ENCODE data around the gene PRPS2.
A peak's percentile ranks its signal among the peaks of the same experiment; 100 is the strongest.

PRPS2 gene

DNA sequence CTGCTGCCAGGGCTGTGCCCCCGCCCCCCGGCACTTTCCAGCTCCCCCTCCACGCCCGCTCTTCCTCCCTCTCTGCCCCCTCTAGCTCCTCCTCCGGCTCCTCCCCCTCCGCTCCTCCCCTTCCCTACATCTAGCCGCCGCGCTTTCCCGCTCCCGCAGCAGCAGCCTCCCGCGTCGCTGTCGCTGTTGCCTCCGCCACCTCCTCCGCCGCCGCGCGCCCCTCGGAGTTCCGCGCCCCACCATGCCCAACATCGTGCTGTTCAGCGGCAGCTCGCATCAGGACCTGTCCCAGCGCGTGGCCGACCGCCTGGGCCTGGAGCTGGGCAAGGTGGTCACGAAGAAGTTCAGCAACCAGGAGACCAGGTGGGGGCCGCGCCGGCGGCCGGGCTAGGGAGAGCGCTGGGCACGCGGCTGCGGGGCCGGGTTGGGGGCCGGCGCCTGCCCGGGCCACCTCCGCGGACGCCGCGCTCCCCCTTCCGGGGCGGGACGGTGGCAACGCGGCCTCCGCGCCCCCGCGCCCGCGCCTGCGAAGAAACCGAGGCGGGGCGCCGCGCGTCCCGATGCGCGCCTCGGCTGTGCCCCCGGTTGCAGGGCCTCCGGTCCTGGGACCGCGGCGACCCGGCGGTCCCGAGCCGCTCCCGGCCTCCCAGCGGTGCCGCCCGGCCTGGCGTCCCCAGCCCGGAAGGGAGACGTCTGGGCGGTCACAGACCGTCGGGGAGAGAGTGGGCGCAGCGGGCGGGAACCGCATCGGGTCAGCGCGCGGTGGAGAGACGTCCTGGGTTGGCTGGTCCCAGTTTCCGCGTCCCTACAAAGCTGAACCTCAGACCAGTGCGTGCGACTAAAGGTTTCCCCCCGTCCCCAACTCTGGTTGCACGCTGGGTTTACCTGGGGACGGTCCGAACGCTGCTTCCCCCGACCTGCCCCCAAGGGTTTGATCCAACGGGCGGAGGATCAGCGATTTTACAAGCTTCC, at the start of gene PRPS2:
Gene PRPS2, plus strand, starts transcription at position 156 of the 972 bp plus-strand sequence. Its CDS starts 86 bp downstream, at position 242.
- peak; percentile 47 to 59 (median 51) for DNase-seq (ENCODE audit: low read depth in 3 of 3)

DNA sequence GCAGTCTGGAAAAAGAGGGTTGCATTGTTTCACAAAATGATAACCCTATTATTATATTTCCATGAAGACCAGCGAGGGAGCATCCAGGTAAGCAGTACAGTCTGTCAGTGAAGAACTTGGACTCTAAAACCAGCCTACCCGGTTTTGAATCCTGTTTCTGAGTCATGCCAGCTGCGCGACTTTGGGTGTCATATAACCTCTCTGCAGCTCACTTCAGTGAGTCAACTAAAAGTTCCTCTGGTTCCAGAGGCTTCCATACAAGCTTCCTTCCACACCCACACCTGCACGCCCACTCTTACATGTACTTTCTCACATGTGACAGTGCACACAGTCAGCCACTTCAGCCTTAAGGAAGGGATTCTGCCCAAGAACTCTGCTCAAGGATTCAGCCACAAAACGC, 49.8 kb upstream of the PRPS2 start:
- DNase-seq (ENCODE audit: low read depth in 3 of 3) = no peak

DNA sequence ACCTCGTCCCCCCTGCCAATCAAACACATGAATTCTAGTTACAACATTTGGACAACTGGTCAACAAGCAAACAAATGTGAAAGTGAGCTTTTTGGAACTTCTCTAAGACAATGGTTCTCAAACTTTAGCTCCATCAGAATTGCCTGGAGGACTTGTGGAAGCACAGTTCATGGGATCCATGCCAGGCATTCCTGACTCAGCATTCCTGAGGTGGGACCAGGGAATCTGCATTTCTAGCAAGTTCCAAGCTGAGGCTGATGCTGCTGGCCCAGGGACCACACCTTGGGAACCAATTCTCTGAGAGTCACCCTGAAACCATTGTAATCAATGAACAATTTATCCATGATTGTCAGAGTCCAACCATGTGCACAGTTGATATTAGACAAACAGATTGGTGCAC, 43.8 kb upstream of the PRPS2 start:
- DNase-seq (ENCODE audit: low read depth in 3 of 3) = no peak

DNA sequence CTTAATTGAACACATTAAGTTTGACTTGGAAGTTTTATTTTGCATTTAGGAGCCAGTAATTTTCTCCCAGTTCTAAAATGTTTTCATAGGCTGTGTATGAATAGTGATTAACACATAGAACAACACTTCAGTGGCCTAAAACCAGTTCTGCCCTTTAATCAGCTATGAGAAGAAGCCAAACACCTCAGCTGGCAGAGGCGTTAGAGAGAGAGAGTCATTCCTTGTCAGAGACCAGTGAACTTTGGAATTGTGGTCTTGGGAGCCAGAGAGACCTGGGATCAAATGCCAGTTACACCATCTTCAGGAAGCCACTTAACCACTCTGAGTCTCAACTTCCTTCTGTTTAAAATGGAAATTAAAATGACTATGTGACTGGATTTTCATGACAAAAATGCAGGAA, 39.3 kb upstream of the PRPS2 start:
- DNase-seq (ENCODE audit: low read depth in 3 of 3) = no peak

DNA sequence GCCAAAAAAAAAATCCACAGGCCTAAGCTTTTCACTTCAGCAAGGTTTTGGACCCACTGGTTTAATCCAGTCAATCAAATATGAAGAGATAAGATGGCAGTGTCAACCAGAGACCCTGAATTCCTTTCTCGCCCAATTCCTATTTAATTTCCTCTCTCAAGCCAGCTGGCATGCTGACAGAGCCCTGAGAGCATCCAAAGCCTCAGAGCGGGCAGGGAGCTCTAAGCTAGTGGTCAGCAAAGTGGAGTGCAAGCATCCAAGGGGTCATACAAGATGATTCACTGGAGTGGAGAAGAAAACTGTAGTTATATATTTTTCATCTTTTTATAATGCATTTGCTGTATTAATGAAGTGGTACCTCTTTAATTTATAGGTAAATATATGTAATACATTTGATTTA, 37.8 kb upstream of the PRPS2 start:
- DNase-seq (ENCODE audit: low read depth in 3 of 3) = no peak

DNA sequence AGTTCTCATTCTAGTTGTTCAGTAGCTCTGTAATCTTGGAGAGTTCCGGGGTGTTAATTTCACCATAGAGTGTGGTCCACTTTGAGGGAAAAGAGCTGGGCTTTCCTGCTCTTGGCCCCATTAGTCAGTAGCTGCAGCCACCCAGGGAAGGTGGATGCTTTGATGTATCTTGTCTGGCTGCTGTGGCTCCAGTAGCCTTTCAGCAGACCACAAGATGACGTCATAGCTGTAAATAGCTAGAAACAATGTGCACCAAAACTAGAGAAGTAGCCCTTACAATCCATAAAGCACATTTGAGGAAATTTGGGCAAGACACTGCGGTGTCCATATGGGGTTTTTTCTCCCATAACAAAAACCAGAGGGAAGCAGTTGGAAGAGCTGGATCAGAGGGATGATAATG, 32.9 kb upstream of the PRPS2 start:
- no peak for DNase-seq (ENCODE audit: low read depth in 3 of 3)

DNA sequence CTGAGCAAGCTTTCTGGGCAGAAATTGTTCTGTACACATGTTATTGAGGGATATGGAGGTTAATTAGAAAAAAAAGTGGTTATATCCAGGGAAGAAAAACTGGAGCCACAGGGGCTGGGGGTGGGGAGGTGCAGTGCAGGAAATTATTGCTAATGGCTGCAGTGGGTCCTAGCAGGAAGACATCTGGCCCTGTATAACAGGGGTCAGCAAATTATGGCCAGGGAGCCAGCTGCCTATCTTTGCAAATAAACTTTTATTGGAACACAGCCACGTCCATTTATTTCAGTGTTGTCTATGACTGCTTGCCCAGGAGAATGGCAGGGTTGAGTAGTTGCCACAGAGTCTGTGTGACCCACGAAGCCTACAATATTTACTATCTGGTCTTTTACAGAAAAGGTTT, 23.4 kb upstream of the PRPS2 start:
- DNase-seq (ENCODE audit: low read depth in 3 of 3) = no peak

DNA sequence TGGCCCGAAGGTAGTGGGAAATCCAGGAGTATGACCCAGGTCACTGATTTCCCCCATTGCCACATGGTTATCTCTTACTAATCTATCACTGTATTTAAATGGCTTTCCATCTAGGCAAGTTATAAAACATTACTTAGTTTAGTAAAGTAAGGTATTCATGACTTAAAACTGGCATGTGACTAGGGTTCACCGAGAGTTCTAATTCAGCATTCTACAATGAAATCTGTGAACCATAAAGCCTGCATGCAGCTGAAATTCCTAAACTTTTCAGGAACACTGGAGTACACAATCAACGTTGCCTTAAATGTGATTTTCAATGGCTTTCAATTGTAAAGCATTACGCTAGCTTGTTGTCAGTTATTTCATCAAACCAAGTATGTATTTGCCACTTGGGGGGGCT, 22.7 kb upstream of the PRPS2 start:
- no peak for DNase-seq (ENCODE audit: low read depth in 3 of 3)

DNA sequence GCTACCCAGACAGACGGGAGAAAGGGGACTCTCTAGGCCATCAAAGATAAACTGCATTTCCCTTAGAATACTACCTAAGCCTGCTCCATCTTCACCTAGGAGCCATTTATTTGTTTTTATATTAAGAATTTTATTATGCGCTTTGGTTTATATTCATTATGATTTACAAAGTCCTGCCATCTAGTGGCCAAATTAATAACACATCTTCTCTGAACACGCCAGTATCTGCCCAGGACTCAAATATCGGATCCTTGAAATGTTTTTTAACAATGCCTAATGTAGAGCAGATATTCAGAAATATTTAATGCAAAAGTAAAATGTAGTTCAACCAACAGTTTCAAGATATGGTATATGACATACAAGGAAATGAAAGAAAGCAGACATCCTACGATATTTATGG, 20.8 kb upstream of the PRPS2 start:
- DNase-seq (ENCODE audit: low read depth in 3 of 3) = no peak

DNA sequence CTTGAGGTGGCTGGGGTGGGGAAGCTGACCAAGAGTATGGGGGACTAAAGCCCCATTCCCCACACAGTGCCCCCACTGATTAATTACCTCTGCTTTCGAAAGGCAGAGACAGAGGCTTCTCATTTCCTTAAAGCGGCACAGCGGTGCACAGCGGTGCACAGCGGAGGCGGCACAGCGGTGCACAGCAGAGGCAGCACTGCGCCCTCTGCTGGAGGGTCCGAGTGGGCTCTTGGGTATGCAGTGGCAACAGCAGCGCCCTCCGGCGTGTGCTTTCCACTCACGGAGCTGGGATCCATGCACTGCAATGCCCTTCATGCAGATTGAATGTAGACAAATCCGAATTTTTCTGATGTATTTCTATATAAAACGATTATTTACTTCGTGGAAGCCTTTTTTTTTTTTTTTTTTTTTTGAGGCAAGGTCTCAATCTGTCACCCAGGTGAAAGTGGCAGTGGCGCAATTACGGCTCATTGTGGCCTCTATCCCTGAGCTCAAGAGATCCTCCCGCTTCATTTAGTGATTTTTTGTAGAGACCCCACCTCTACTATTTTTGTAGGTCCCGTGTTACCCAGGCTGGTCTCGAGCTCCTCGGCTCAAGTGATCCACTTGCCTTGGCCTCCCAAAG, 19.7 kb upstream of the PRPS2 start:
- DNase-seq (ENCODE audit: low read depth in 3 of 3) = peak; percentile 26 to 51 (median 49)

DNA sequence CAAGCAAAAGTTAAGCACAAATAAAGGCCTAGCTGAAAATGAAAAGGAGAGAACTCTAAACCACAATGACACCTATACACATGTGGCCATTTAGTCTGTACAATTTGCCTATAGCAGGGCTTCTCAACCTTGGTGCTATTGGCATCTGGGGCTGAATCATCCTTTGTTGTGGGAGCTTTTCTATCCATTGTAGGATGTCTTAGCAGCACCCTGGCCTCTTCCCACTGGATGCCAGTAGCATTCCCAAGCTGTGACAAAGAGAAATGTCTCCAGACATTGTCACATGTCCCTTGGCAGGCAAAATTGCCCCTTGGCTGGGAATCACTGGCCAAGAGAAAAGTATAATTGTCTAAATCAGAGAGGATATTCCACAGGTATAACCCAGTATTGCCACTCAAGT, 13.5 kb upstream of the PRPS2 start:
- no peak for DNase-seq (ENCODE audit: low read depth in 3 of 3)

DNA sequence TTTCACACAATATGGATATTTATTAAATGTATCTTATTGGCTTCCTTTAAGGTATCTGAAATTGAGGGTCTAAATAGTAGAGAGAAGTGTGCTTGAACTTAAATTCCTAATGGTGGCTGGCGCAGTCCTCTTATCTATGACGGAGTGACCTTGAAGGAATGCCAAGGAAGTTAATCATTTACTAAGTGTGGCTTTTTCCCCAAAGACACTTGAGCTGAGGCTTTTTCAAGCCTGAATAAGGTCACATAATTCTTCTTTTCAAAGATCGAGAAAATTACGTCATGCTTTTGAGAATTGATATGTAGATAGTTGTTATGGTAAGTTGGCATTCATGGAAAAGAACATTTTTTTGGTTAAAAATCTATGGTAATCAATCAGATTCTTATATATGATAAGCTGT, 11.7 kb upstream of the PRPS2 start:
- no peak for DNase-seq (ENCODE audit: low read depth in 3 of 3)

DNA sequence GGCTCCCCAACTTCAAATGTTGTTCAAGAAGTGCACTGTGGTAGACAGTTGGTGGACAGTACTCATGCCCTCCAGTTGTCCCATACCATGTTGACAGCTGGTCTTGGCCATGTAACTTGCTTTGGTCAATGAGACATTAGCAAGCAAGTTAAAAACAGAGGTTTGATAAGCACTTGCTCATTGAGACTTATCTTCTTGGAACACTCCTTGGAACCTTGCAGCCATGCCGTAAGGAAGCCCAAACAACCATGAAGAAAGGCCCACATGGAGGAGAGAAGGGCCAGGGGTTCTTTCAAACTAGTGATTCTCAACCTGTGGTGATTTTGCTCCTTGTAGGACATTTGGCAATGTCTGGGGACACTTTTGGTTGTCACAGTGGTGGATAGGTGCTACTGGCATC, 2.6 kb upstream of the PRPS2 start:
- no peak for DNase-seq (ENCODE audit: low read depth in 3 of 3)

DNA sequence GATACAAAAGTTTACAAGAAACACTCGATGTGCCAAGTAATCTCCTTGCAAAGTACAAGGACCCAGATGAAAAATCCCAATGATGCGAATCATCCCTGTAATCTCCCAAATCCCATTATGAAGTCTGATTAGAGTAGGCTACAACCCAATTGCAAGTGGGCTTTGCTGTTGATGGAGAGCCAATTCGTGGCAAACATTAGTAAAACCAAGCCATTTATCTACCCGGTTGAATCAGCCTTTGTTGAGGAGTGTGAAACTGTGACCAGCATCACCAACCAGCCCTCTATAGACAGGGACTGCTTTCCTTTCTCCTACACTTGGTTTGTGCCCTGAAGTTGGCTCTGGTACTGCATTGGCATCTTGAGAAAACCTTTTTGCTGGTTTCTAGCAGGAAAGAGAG, 1.2 kb upstream of the PRPS2 start:
- no peak for DNase-seq (ENCODE audit: low read depth in 3 of 3)

DNA sequence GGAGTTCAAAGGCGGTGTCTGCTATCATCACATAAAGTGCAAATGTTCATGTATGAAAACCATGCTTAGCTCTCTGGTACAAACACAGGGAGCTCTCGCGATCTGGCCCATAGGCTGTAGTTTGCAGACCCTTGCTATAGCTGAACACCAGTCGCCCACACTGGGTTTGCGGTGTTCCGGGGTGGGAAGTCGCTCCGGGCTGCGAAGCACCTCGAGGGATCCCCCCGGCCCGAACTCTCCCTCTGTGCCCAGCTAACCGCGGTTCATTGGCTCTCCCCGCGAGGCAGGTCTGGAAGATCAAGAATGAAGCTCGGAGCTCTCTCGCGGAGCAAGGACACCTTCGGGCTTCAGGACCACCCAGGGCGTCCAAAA, 341 bp upstream of the PRPS2 start:
- DNase-seq (ENCODE audit: low read depth in 3 of 3) = no peak

DNA sequence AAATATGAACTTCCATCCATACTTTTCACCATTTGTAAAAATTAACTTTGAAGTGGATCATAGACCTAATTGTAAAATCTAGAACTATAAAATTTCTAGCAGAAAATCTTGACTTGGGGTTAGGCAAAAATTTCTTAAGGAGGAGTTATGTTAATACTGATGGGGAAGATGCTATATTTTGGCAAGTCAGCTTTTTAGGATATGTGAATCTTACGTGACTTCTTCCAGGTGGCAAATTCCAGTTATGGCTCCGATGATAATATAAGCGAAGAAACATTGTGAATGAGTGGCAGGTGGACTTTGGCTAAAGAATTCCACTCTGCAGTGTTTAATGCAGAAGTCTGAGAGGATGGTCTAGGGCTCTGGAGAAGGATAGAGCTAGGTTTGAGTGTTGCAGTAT, 1.5 kb downstream of the PRPS2 start:
- no peak for DNase-seq (ENCODE audit: low read depth in 3 of 3)

DNA sequence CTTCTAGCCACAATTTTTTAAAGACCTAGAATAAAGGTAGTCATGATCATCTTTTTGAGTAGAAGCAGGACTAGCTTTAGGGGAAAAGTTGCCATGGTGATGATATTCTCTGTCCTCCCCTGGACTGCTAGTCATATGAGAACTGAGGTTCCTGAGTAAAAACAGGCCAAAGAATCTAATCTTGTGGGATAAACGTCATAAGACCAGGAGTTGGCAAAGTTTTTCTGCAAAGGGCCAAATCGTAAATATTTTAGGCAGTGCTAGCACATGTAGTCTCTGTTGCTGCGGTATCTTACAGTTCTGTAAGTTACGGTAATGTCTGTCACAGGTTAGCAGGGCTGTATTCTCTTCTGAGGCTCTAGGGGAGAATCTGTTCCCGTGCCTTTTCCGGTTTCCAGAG, 3.4 kb downstream of the PRPS2 start:
- no peak for DNase-seq (ENCODE audit: low read depth in 3 of 3)

DNA sequence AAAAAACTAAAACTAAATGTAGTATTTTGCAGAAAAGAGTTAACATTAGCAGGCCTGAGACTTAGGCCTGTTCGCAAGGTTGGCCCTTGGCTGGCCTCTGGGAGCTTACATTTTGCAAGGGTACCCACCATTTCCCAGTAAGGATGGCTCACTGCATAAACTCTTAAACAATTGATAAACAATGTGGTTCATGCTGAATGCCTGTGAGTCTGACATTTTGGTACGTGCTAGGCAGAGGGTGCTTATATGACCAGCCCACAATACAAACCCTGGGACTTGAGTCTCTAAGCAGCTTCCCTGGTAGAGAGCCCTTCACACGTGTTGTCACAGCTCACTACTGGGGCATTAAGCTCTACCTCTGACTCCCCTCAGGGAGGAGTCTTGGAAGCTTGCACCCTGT, 7.4 kb downstream of the PRPS2 start:
- DNase-seq (ENCODE audit: low read depth in 3 of 3) = no peak

DNA sequence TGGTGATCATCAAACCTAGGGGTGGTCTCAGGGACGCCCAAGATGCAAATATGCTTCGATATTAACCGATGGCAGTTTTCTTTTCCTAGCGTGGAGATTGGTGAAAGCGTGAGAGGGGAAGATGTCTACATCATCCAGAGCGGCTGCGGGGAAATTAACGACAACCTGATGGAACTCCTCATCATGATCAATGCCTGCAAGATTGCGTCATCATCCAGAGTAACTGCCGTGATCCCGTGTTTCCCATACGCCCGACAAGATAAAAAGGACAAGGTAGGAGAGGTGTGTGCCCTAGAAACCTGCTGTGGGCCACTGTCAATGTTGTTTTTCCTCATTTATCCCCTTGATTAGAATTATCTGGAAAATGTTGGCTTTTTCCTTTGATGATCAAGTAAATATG, 7.9 kb downstream of the PRPS2 start:
- no peak for DNase-seq (ENCODE audit: low read depth in 3 of 3)

DNA sequence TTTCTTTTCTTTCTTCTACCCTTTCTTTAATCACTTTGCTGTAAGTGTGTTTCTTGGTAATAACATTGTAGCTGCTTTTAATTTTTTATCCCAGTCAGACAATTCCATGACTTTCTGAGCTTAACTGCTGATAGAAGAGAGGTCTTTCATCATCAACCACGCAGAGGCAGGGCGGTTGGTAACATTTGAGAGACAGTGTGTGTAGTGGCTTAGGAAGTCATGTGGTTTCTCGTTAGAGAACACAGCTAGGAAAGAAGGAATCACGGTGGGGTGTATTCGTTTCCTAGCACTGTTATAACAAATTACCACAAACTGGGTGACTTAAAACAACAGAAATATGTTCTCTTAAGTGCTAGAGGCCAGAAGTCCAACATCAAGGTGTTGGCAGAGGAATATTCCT, 11.5 kb downstream of the PRPS2 start:
- DNase-seq (ENCODE audit: low read depth in 3 of 3) = no peak

DNA sequence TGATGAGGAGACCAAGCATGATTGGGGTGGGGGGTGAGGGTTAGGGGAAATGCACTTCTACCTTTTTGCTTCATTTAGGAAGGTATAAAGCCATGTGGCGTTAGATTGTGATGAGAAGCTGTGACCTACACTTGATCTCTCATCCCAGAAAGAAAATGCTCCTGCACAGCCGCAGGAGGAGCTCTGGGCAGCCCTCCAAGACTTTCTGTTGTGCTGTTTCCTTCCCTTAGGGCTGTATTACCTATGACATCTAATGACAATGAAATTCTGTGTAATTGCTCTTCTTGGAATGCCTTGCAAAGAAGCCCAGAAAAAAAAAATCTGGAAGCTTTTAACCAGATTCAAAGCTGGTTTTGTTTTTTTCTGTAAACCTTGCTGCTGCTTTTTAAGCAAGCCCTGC, 13.4 kb downstream of the PRPS2 start:
- DNase-seq (ENCODE audit: low read depth in 3 of 3) = no peak

DNA sequence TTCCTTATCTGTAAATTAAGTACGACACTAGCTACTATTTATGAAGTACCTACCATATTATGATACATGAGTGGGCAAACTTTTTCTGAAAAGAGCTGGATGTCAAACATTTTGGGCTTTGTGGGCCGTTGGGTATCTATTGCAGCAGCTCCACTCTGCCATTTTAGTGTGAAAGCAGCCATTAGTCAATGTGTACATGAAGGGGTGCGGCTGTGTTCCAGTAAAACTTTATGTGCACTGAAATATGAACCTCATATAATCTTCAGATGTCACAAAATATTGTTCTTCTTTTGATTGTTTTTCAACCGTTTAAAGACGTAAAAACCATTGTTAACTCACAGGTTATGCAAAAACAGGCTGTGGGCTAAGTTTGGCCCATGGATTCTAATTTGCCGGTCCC, 14.1 kb downstream of the PRPS2 start:
- no peak for DNase-seq (ENCODE audit: low read depth in 3 of 3)

DNA sequence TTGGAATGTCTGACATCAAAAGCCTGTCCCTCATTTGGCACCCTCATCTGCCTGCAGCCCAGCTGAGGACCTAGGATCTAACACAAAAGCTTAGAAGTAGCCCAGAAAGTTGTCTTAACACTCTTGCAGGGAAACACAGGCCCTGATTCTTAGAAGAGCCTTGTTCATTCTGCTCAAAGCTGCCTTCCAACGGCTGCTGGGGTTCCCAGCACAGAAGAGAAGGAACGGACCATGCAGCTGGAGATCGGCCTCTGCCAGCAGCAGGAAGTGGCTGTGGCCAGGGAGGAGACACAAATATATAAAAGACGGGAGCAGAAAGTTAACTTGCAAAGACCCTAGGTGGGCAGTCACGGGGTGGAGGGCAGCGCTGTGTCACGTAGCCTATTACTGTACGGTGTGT, 20.4 kb downstream of the PRPS2 start:
- no peak for DNase-seq (ENCODE audit: low read depth in 3 of 3)

All from stimulated activated CD4-positive, alpha-beta T cell treated with anti-CD3 and anti-CD28 coated beads, TNF-alpha, amount 100 ng/mL, for 4 hours (primary cell).